ENCODE data around the gene TNRC6C. TPM values are rescaled to one million over a fixed set of nuclear protein-coding genes. Genes with fewer than 3 reads are reported as not detected.
A peak's percentile ranks its signal among the peaks of the same experiment; 100 is the strongest.

Gene TNRC6C
- total and polyA plus RNA-seq, 2 of the 13 experiments (the other 11 are each of a cell fraction or from before 2014, with no cell fraction given) = 0.66 to 4.9 TPM

DNA sequence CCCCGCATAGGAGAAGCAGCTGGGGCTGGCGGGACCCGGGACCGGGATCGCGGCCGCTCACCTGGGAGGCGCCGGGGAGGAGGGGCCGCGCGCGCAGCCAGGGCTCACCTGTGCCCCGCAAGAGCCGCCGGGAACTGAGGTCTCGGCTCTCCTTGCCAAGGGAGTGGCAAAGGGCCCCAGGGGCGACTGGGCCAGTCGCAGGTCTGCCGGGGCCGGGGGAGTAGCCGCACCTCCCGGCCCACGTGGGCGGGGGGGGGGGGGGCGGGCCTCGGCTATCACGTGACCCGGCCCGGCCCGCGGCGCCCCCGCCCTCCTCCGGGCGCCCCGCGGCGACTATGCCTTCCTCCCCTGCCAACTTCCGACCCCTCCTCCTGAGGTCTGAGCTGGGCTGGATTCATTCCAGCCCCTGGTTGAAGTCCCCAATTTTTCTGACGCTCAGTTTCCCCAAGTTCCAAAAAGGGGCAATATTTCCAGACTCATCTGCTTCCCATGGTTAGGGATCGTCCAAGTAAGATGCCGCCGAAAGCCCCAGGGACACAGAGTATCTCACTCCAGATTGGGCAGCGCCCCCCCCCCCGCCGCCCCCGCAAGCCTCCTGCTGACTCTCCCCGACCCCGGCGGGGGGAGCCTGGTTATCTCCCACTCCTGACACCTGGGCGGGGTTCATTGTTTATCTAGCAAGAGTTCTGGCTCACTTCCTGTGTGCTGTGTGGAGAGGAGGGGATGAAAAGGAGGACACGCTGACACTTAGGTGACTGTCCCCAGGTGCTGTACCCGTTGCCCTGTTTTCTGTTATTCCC, 170.2 kb downstream of the TNRC6C start, which contains the start of gene TMC6 (continued):
- TF ChIP-seq ZNF569 (CRISPR knock-in tag; IDR thresholded peaks at IDR 0.05; ENCODE audit: borderline replicate concordance) (no peak), THAP11 (CRISPR knock-in tag; IDR thresholded peaks at IDR 0.05) (peak; percentile 34), ZNF75D (CRISPR knock-in tag; IDR thresholded peaks at IDR 0.05; ENCODE audit: borderline replicate concordance) (no peak), U2AF2 (IDR thresholded peaks at IDR 0.05; ENCODE audit: low read depth, low read length) (no peak), ZNF747 (CRISPR knock-in tag; IDR thresholded peaks at IDR 0.05; ENCODE audit: borderline replicate concordance) (peak; percentile 89), KDM2A (CRISPR knock-in tag; IDR thresholded peaks at IDR 0.05; ENCODE audit: borderline replicate concordance, low read depth) (no peak), KLF6 (CRISPR knock-in tag; IDR thresholded peaks at IDR 0.05) (no peak), AKAP8 (CRISPR knock-in tag; IDR thresholded peaks at IDR 0.05) (no peak), TOPORS (CRISPR knock-in tag; IDR thresholded peaks at IDR 0.05) (0 out of 2 replicates have a peak, but pooled peaks have one; percentile 18), ZC3H4 (CRISPR knock-in tag; IDR thresholded peaks at IDR 0.05; ENCODE audit: borderline replicate concordance) (no peak), ZNF709 (CRISPR knock-in tag; IDR thresholded peaks at IDR 0.05) (peak; percentile 27; the same call in 1 of the 2 replicates), SP4 (CRISPR knock-in tag; IDR thresholded peaks at IDR 0.05) (peak; percentile 10; the same call in 1 of the 2 replicates), HMGA1 (CRISPR knock-in tag; conservative IDR thresholded peaks at IDR 0.05) (no peak), SMYD3 (CRISPR knock-in tag; IDR thresholded peaks at IDR 0.05) (0 out of 2 replicates have a peak, but pooled peaks have one; percentile 51), ZNF292 (CRISPR knock-in tag; IDR thresholded peaks at IDR 0.05; ENCODE audit: borderline replicate concordance, low read depth) (no peak), MIXL1 (CRISPR knock-in tag; IDR thresholded peaks at IDR 0.05) (no peak), SMARCC2 (IDR thresholded peaks at IDR 0.05) (no peak), PAWR (CRISPR knock-in tag; IDR thresholded peaks at IDR 0.05; ENCODE audit: borderline replicate concordance) (no peak), ZNF274 (CRISPR knock-in tag; IDR thresholded peaks at IDR 0.05) (no peak; the same call in 1 of the 2 replicates), NFYB (CRISPR knock-in tag; IDR thresholded peaks at IDR 0.05) (no peak), ZFX (CRISPR knock-in tag; IDR thresholded peaks at IDR 0.05; ENCODE audit: low read depth) (peak; percentile 36; the same call in 1 of the 2 replicates), NR2F2 (IDR thresholded peaks at IDR 0.05; ENCODE audit: borderline replicate concordance, low read depth) (peak; percentile 26; the same call in 1 of the 2 replicates), ZKSCAN8 (CRISPR knock-in tag; IDR thresholded peaks at IDR 0.05; ENCODE audit: borderline replicate concordance) (no peak), ZSCAN29 (CRISPR knock-in tag; conservative IDR thresholded peaks at IDR 0.05) (no peak)
- TF ChIP-seq, protein P1, sequence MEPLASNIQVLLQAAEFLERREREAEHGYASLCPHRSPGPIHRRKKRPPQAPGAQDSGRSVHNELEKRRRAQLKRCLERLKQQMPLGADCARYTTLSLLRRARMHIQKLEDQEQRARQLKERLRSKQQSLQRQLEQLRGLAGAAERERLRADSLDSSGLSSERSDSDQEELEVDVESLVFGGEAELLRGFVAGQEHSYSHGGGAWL (CRISPR knock-in tag; IDR thresholded peaks at IDR 0.05) = peak; percentile 68; the same call in 1 of the 2 replicates
- TF ChIP-seq, protein P2, sequence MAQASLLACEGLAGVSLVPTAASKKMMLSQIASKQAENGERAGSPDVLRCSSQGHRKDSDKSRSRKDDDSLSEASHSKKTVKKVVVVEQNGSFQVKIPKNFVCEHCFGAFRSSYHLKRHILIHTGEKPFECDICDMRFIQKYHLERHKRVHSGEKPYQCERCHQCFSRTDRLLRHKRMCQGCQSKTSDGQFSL (CRISPR knock-in tag; IDR thresholded peaks at IDR 0.05) = peak; percentile 70
- TF ChIP-seq, protein P3, sequence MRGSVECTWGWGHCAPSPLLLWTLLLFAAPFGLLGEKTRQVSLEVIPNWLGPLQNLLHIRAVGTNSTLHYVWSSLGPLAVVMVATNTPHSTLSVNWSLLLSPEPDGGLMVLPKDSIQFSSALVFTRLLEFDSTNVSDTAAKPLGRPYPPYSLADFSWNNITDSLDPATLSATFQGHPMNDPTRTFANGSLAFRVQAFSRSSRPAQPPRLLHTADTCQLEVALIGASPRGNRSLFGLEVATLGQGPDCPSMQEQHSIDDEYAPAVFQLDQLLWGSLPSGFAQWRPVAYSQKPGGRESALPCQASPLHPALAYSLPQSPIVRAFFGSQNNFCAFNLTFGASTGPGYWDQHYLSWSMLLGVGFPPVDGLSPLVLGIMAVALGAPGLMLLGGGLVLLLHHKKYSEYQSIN (CRISPR knock-in tag; IDR thresholded peaks at IDR 0.05; ENCODE audit: borderline replicate concordance) = no peak
- TF ChIP-seq, protein P4, sequence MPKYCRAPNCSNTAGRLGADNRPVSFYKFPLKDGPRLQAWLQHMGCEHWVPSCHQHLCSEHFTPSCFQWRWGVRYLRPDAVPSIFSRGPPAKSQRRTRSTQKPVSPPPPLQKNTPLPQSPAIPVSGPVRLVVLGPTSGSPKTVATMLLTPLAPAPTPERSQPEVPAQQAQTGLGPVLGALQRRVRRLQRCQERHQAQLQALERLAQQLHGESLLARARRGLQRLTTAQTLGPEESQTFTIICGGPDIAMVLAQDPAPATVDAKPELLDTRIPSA (CRISPR knock-in tag; IDR thresholded peaks at IDR 0.05; ENCODE audit: borderline replicate concordance) = no peak; the same call in 1 of the 2 replicates
